T-cell (primary cell): ENCODE measurements around the gene OXER1. TPM values are rescaled to one million over a fixed set of nuclear protein-coding genes. Genes with fewer than 3 reads are reported as not detected.

Source experiments
- ATAC-seq, 4 experiments: fragments of 200-7000 bp in 3 of 4; fragments of 150-1000 bp in 1 of 4; cut with Tn5 transposase; replicated peaks in 1 of 4; 1 replicate in 3 of 4; 2 replicates in 1 of 4; pipeline ENCODE4 v1.10.0; 2021; ENCODE audit warnings: moderate library complexity in 3 of 4, mild to moderate bottlenecking in 2 of 4, moderate number of reproducible peaks in 1 of 4
- CTCF ChIA-PET, 2 donors: fragments of 300-600 bp; sonication (Branson Sonifier 250); formaldehyde crosslinking; loops; one replicate each; lab custom pipeline; 2022; ENCODE audit warnings: antibody characterized with exemption in 2 of 2; lab: Charles Lee
- POLR2A ChIA-PET, 2 donors: fragments of 300-600 bp; sonication (Branson Sonifier 250); formaldehyde crosslinking; loops; one replicate each; lab custom pipeline; 2022; ENCODE audit warnings: antibody characterized with exemption in 2 of 2; lab: Charles Lee
- DNase-seq, 35 experiments: peaks; one replicate each; pipeline versions ENCODE4 v3.0.0 to v3.0.0-alpha.2; 2013 to 2023
- H3K27ac ChIP-seq: one replicate; pipeline ENCODE4 v1.5.1; 2013; ENCODE audit warnings: low read length
- H3K27me3 ChIP-seq, 2 experiments: replicated peaks in 1 of 2; 1 replicate in 1 of 2; 2 replicates in 1 of 2; pipeline versions ENCODE4 v1.6.1 to v1.7.0; 2013; ENCODE audit warnings: low read length in 1 of 2, mixed read lengths in 1 of 2; ENCODE audit not compliant: control insufficient read depth in 2 of 2, insufficient read depth in 2 of 2; ENCODE audit errors: extremely low read depth in 1 of 2
- H3K36me3 ChIP-seq, 2 donors: 1 replicate in 1 of 2; 2 replicates in 1 of 2; pipeline versions ENCODE4 v1.6.1 to v1.7.0; 2013; ENCODE audit warnings: low read length in 1 of 2; ENCODE audit not compliant: control insufficient read depth in 2 of 2, insufficient read depth in 1 of 2; ENCODE audit errors: extremely low read depth in 1 of 2
- H3K4me1 ChIP-seq, 2 experiments: 1 replicate in 1 of 2; 2 replicates in 1 of 2; pipeline versions ENCODE4 v1.6.1 to v1.7.0; 2013; ENCODE audit warnings: low read length in 2 of 2, mixed read lengths in 1 of 2; ENCODE audit not compliant: insufficient read depth in 2 of 2, control insufficient read depth in 1 of 2; ENCODE audit errors: extremely low read depth in 1 of 2
- H3K4me3 ChIP-seq, 2 donors: 1 replicate in 1 of 2; 2 replicates in 1 of 2; pipeline versions ENCODE4 v1.5.1 to v1.7.0; 2013; ENCODE audit warnings: mild to moderate bottlenecking in 2 of 2, low read length in 1 of 2, moderate library complexity in 1 of 2; ENCODE audit not compliant: control insufficient read depth in 1 of 2; ENCODE audit errors: extremely low read depth in 1 of 2
- H3K9me3 ChIP-seq: 2 replicates; pipeline ENCODE4 v1.7.0; 2013
- H3K27ac Mint-ChIP-seq, 2 donors: one replicate each; pipeline ENCODE4 v1.8.0; 2020 to 2021; ENCODE audit warnings: mild to moderate bottlenecking in 2 of 2, mixed read lengths in 2 of 2
- H3K27me3 Mint-ChIP-seq, 2 donors: one replicate each; pipeline ENCODE4 v1.8.0; 2021 to 2022; ENCODE audit warnings: mixed read lengths in 2 of 2
- H3K36me3 Mint-ChIP-seq: one replicate; pipeline ENCODE4 v1.8.0; 2021; ENCODE audit warnings: mixed read lengths
- H3K4me1 Mint-ChIP-seq, 3 donors: one replicate each; pipeline ENCODE4 v1.8.0; 2020 to 2022; ENCODE audit warnings: mixed read lengths in 3 of 3, mild to moderate bottlenecking in 1 of 3
- H3K4me3 Mint-ChIP-seq, 3 donors: one replicate each; pipeline ENCODE4 v1.8.0; 2020 to 2022; ENCODE audit warnings: mild to moderate bottlenecking in 3 of 3, mixed read lengths in 3 of 3, moderate library complexity in 3 of 3
- H3K9me3 Mint-ChIP-seq, 3 donors: one replicate each; pipeline ENCODE4 v1.8.0; 2020 to 2022; ENCODE audit warnings: mixed read lengths in 3 of 3
- WGBS: methylation state at CpG from one replicate; pipeline ENCODE4 v1.1.5; 2013; ENCODE audit warnings: missing lambda C conversion rate; ENCODE audit not compliant: insufficient coverage; 5-methylcytosine and 5-hydroxymethylcytosine counted together
- total RNA-seq, 35 experiments: library from RNA in 6 of 35; stranded (reverse) in 6 of 35; fragments of 120-200 nt in 1 of 35; gene quantifications; one replicate each; pipeline versions ENCODE4 v1.2.1 to v1.2.4 and lab custom pipeline; 2013 to 2026

OXER1 gene
- total RNA-seq, 5 donors from 2014 or later (not counting 1 experiment from before 2014, with no cell fraction given) = 0.13 to 0.22 (median 0.20) TPM; not detected in 2

GRCh38 chr2:42787424-42787787 is 23.5 kb upstream of the OXER1 start:
- CTCF ChIA-PET = no interaction called here
- Mint-ChIP-seq H3K27me3 (peaks cover 15 to 51% of the 10 kb centered on the region in 2 donors), H3K36me3 (no peaks in the 10 kb centered on the region), H3K27ac (no peak overlapping the region), H3K4me3 (no peak overlapping the region), H3K4me1 (peaks cover 7 to 12% (median 12%) of the 10 kb centered on the region in 3 donors), H3K9me3 (no peaks in the 10 kb centered on the region)
- peaks cover 0 to 65% of the 10 kb centered on the region in 2 experiments for H3K27me3 ChIP-seq
- peaks cover 0 to 7% of the 10 kb centered on the region in 2 donors for H3K36me3 ChIP-seq
- H3K4me1 ChIP-seq = peaks cover 0 to 8% of the 10 kb centered on the region in 2 experiments
- ATAC-seq (no peak), DNase-seq (no peak)
- 100% methylated on average over 1 of the region's 3 CpGs for WGBS
- no peak overlapping the region for H3K4me3 ChIP-seq
- H3K27ac ChIP-seq = no peak overlapping the region
- H3K9me3 ChIP-seq = no peaks in the 10 kb centered on the region
- POLR2A ChIA-PET = interaction anchor here in 1 of 2 donors (0.5 kb wide), 1 partner anchor 13 kb away, joined by 3 read pairs; no protein-coding TSS in a partner anchor

- H3K27ac Mint-ChIP-seq = no peak overlapping the region
- DNase-seq = no peak
These were observed 22.8 kb upstream of the OXER1 start for GRCh38 chr2:42786561-42787345.

GRCh38 chr2:42784204-42784880 is 20.4 kb upstream of the OXER1 start:
- ATAC-seq (no peak), DNase-seq (no peak)
- Mint-ChIP-seq H3K27me3 (peaks cover 0 to 24% of the 10 kb centered on the region in 2 donors), H3K27ac (no peak overlapping the region), H3K9me3 (no peaks in the 10 kb centered on the region), H3K4me1 (no peaks in the 10 kb centered on the region), H3K36me3 (no peaks in the 10 kb centered on the region), H3K4me3 (no peak overlapping the region)
- POLR2A ChIA-PET = interaction anchor here in 1 of 2 donors (0.7 kb wide), 1 partner anchor 55 kb away, joined by 3 read pairs; no protein-coding TSS in a partner anchor
- Histone ChIP-seq H3K4me1 (no peaks in the 10 kb centered on the region), H3K36me3 (peaks cover 0 to 7% of the 10 kb centered on the region in 2 donors), H3K27me3 (peaks cover 0 to 37% of the 10 kb centered on the region in 2 experiments), H3K4me3 (no peak overlapping the region), H3K27ac (no peak overlapping the region), H3K9me3 (no peaks in the 10 kb centered on the region)
- CTCF ChIA-PET = interaction anchor here in 1 of 2 donors (0.6 kb wide), 1 partner anchor 822 kb away, joined by 6 read pairs; no protein-coding TSS in a partner anchor
- 92% methylated on average over 2 of the region's 7 CpGs for WGBS

More at GRCh38 chr2:42786561-42787345, 22.8 kb upstream of the OXER1 start:
- WGBS = 73% methylated on average over 5 of the region's 15 CpGs
- no peak overlapping the region for H3K4me3 Mint-ChIP-seq
- peaks cover 0 to 59% of the 10 kb centered on the region in 2 experiments for H3K27me3 ChIP-seq
- H3K4me1 Mint-ChIP-seq = peaks cover 3 to 8% (median 7%) of the 10 kb centered on the region in 3 donors
- H3K27ac ChIP-seq = no peak overlapping the region
- CTCF ChIA-PET = no interaction called here
- H3K27me3 Mint-ChIP-seq = peaks cover 15 to 46% of the 10 kb centered on the region in 2 donors
- H3K9me3 Mint-ChIP-seq = no peaks in the 10 kb centered on the region
- H3K4me1 ChIP-seq = peaks cover 0 to 2% of the 10 kb centered on the region in 2 experiments
- no peak overlapping the region for H3K4me3 ChIP-seq
- POLR2A ChIA-PET = interaction anchor here in 1 of 2 donors (0.5 kb wide), 1 partner anchor 13 kb away, joined by 3 read pairs; no protein-coding TSS in a partner anchor
- no peaks in the 10 kb centered on the region for H3K9me3 ChIP-seq
- H3K36me3 Mint-ChIP-seq = no peaks in the 10 kb centered on the region
- ATAC-seq = no peak
- peaks cover 0 to 7% of the 10 kb centered on the region in 2 donors for H3K36me3 ChIP-seq

- Histone ChIP-seq H3K27me3 (peaks cover 0 to 28% of the 10 kb centered on the region in 2 experiments), H3K4me1 (peaks cover 0 to under 1% of the 10 kb centered on the region in 2 experiments), H3K9me3 (no peaks in the 10 kb centered on the region), H3K27ac (no peak overlapping the region), H3K36me3 (peaks cover 0 to 7% of the 10 kb centered on the region in 2 donors), H3K4me3 (no peak overlapping the region)
- Mint-ChIP-seq H3K27ac (no peak overlapping the region), H3K36me3 (no peaks in the 10 kb centered on the region), H3K4me1 (no peaks in the 10 kb centered on the region), H3K9me3 (no peaks in the 10 kb centered on the region), H3K27me3 (peaks cover 0 to 20% of the 10 kb centered on the region in 2 donors), H3K4me3 (no peak overlapping the region)
- WGBS = 92% methylated on average over 5 of the region's 9 CpGs
- DNase-seq (no peak), ATAC-seq (no peak)
- ChIA-PET POLR2A (no interaction called here), CTCF (no interaction called here)
These were observed 19.6 kb upstream of the OXER1 start for GRCh38 chr2:42783511-42783910.

GRCh38 chr2:42781181-42781580 is 17.2 kb upstream of the OXER1 start:
- Histone ChIP-seq H3K4me1 (peaks cover 5 to 14% of the 10 kb centered on the region in 2 experiments), H3K27me3 (peaks cover 0 to 10% of the 10 kb centered on the region in 2 experiments), H3K9me3 (no peaks in the 10 kb centered on the region), H3K36me3 (peaks cover 0 to 7% of the 10 kb centered on the region in 2 donors), H3K4me3 (no peak overlapping the region), H3K27ac (no peak overlapping the region)
- H3K27ac Mint-ChIP-seq = no peak overlapping the region
- H3K27me3 Mint-ChIP-seq = no peaks in the 10 kb centered on the region
- ATAC-seq (no peak), DNase-seq (no peak)
- WGBS = no CpG with 5 or more reads among the region's 1 CpG
- H3K4me1 Mint-ChIP-seq = peaks cover 8 to 18% (median 8%) of the 10 kb centered on the region in 3 donors
- H3K36me3 Mint-ChIP-seq = no peaks in the 10 kb centered on the region
- POLR2A ChIA-PET = no interaction called here
- no peak overlapping the region for H3K4me3 Mint-ChIP-seq
- CTCF ChIA-PET = interaction anchor here in 1 of 2 donors (0.7 kb wide), 1 partner anchor 95 kb away, joined by 3 read pairs; no protein-coding TSS in a partner anchor
- peaks cover 0 to 4% (median 2%) of the 10 kb centered on the region in 3 donors for H3K9me3 Mint-ChIP-seq
